Ascending aorta (tissue), 2 donors: ENCODE results near the gene DAPP1. TPM values are rescaled to one million over a fixed set of nuclear protein-coding genes. Genes with fewer than 3 reads are reported as not detected.

Source experiments
- DNase-seq, 2 donors: peaks; one replicate each; pipeline ENCODE4 v3.0.0-alpha.2; 2019; ENCODE audit warnings: low spot score in 2 of 2
- H3K27ac ChIP-seq, 2 donors: fragments of 200-600 bp; sonication (generic); one replicate each; pipeline ENCODE4 v1.5.1; 2016 to 2017; ENCODE audit warnings: mild to moderate bottlenecking in 1 of 2
- H3K27me3 ChIP-seq: fragments of 200-600 bp; sonication (generic); one replicate; pipeline ENCODE4 v1.5.1; 2017
- H3K36me3 ChIP-seq, 2 donors: fragments of 200-600 bp; sonication (generic); one replicate each; pipeline ENCODE4 v1.5.1; 2016
- H3K4me1 ChIP-seq, 2 donors: fragments of 200-600 bp; sonication (generic); one replicate each; pipeline ENCODE4 v1.5.1; 2016 to 2017; ENCODE audit warnings: mild to moderate bottlenecking in 1 of 2
- H3K4me3 ChIP-seq, 2 donors: fragments of 200-600 bp; sonication (generic); one replicate each; pipeline ENCODE4 v1.5.1; 2016 to 2017; ENCODE audit warnings: mild to moderate bottlenecking in 1 of 2
- H3K9me3 ChIP-seq, 2 donors: fragments of 200-600 bp; sonication (generic); one replicate each; pipeline ENCODE4 v1.5.1; 2016
- intact Hi-C: fragments of 100-400 bp; cut with DNase I; formaldehyde crosslinking; loops from one replicate; pipeline ENCODE4 v1.15.1; 2023
- total RNA-seq: library from RNA; depleted of rRNA; stranded (reverse); fragments of >200 nt; gene quantifications from one replicate; pipeline ENCODE4 v1.1.0, GENCODE V29; 2016
- TF ChIP-seq, protein P1 (sequence below), 3 experiments: fragments of 200-600 bp in 2 of 3; fragments of 450-650 bp in 1 of 3; sonication (generic) in 2 of 3; IDR thresholded peaks; one replicate each; pipeline ENCODE4 v1.5.1; 2016 to 2019; ENCODE audit warnings: antibody characterized with exemption in 3 of 3, mild to moderate bottlenecking in 1 of 3, moderate library complexity in 1 of 3

The DAPP1 gene
- total RNA-seq, 1 donor from 2014 or later: not detected

DNA sequence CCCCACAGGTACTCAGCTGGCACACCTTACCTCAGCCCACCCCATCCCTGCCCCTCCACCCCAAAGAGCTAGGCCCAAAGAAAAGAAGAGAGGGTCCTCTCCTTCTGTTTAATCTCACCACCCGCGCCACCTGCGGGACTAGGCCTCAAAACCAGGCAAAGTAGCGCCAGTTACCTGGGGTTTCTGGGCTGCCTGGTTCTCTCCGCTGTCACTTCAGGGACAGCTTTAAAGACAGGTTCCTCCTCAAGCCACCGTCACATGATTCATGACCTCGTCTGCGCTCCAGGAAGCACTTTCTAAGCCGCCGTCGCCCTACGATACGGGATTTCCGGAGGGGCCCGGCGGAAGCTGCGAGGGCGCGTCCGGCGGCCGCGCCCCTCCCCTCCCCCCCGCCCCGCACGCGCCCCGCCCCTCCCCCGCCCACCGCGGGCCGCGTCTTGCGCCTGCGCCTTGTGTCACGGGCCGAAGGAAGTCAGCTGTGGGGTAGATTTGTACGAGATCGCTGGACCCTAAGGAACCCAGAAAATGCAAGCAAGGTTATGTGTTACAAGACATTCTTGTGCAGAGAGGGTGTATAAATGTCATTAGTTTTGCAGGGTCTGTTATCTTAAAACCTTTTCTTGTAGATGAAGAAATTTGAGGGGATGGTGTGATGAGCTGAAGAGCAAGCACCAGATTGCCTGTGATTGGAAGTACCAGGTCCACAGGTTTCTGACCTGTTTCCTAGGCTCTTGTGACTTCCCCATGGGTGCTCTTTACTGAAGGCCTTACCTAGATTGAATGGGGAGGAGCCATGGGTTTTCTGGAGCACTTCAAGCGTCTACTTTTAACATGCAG is 77.8 kb downstream of the DAPP1 start, which contains the start of gene LAMTOR3:
LAMTOR3 (minus strand) TSS at position 267 of the 837 bp plus-strand sequence. CDS start 464 bp downstream, outside the sequence.
- H3K27ac ChIP-seq: peak within 1 kb of the TSS; percentile 88 to 94
- peak within 1 kb of the TSS; percentile 65 to 99 for H3K4me3 ChIP-seq
- peaks cover 0 to 15% of the 10 kb centered on the region in 2 donors for H3K4me1 ChIP-seq
- intact Hi-C loops: loop anchor here (1.0 kb wide), 2 partner anchors 52 to 331 kb away; partner anchors contain the start of gene DNAJB14
- no peaks in the 10 kb centered on the region for H3K27me3 ChIP-seq
- H3K36me3 ChIP-seq: peaks cover 0 to 3% of the 10 kb centered on the region in 2 donors
- DNase-seq: peak; percentile 60 to 95
- H3K9me3 ChIP-seq: no peaks in the 10 kb centered on the region
- TF ChIP-seq, protein P1, sequence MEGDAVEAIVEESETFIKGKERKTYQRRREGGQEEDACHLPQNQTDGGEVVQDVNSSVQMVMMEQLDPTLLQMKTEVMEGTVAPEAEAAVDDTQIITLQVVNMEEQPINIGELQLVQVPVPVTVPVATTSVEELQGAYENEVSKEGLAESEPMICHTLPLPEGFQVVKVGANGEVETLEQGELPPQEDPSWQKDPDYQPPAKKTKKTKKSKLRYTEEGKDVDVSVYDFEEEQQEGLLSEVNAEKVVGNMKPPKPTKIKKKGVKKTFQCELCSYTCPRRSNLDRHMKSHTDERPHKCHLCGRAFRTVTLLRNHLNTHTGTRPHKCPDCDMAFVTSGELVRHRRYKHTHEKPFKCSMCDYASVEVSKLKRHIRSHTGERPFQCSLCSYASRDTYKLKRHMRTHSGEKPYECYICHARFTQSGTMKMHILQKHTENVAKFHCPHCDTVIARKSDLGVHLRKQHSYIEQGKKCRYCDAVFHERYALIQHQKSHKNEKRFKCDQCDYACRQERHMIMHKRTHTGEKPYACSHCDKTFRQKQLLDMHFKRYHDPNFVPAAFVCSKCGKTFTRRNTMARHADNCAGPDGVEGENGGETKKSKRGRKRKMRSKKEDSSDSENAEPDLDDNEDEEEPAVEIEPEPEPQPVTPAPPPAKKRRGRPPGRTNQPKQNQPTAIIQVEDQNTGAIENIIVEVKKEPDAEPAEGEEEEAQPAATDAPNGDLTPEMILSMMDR (IDR thresholded peaks at IDR 0.05): no peak

DNA sequence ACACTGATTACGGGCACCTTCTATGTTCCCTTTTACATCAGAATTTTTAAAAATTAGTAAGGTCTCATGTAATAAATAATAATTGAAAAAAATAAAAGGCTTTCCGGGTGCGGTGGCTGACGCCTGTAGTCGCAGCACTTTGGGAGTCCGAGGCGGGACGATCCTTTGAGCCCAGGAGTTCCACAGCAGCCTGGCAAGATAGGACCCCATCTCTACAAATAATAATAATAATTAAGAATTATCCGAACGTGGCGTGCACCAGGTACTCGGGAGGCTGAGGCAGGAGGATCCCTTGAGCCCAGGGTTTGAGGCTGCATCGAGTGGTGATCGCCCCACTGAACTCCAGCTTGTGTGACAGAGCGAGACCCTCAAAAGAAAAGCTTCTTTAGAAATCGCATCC is 78.4 kb downstream of the DAPP1 start:
- TF ChIP-seq, protein P1 (IDR thresholded peaks at IDR 0.05): no peak
- Histone ChIP-seq H3K9me3 (no peaks in the 10 kb centered on the region), H3K36me3 (peaks cover 0 to 3% of the 10 kb centered on the region in 2 donors), H3K4me1 (peaks cover 0 to 15% of the 10 kb centered on the region in 2 donors), H3K27me3 (no peaks in the 10 kb centered on the region), H3K27ac (peak overlapping the region; percentile 67 to 94), H3K4me3 (peak overlapping the region; percentile 65 to 99)
- intact Hi-C loops: loop anchor here (1.0 kb wide), 2 partner anchors 51 to 332 kb away; partner anchors contain the start of gene DNAJB14
- DNase-seq: no peak

DNA sequence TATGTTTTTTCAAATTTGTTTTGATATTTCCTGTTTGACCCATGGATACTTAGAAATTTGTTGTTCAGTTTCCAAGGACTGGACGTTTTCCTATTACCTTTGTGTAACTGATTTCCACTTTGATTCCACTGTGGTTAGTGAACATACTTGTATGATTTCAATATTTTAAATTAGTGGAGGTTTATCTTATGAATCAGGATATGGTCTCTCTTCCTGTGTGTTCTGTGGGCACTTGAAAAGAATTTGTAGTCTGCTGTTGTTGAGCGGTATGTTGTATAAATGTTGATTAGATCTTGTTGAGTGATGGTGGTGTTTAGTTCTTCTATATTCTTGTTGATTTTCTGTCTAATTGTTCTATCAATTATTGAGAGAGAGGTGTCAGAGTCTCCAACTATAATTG is 98.8 kb downstream of the DAPP1 start:
- peaks cover 5 to 40% of the 10 kb centered on the region in 2 donors for H3K36me3 ChIP-seq
- intact Hi-C loops: no loop called here
- H3K4me1 ChIP-seq: no peaks in the 10 kb centered on the region
- no peak overlapping the region for H3K27ac ChIP-seq
- H3K9me3 ChIP-seq: no peaks in the 10 kb centered on the region
- no peaks in the 10 kb centered on the region for H3K27me3 ChIP-seq
- DNase-seq: no peak
- no peak overlapping the region for H3K4me3 ChIP-seq
- TF ChIP-seq, protein P1 (IDR thresholded peaks at IDR 0.05): no peak

DNA sequence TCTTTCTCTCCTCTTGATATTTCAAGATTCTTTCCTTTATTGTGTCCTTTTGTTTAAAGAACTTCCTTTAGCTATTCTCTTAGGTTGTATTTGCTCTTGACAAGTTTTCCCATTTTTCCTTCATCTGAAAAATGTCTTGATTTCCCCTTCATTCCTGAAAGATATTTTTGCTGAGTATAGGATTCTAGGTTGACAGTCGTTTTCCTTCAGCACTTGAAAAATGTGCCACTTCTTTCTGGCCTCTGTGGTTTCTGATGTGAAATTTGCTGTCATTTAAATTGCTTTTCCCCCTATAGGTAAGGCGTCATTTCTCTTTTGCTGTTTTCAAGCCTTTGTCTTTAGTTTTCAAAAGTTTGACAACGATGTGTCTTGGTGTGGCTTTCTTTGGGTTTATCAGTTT is 100.9 kb downstream of the DAPP1 start:
- TF ChIP-seq, protein P1 (IDR thresholded peaks at IDR 0.05): no peak
- Histone ChIP-seq H3K4me1 (no peaks in the 10 kb centered on the region), H3K4me3 (no peak overlapping the region), H3K36me3 (peaks cover 5 to 43% of the 10 kb centered on the region in 2 donors), H3K9me3 (no peaks in the 10 kb centered on the region), H3K27ac (no peak overlapping the region), H3K27me3 (no peaks in the 10 kb centered on the region)
- intact Hi-C loops: no loop called here
- DNase-seq: no peak

DNA sequence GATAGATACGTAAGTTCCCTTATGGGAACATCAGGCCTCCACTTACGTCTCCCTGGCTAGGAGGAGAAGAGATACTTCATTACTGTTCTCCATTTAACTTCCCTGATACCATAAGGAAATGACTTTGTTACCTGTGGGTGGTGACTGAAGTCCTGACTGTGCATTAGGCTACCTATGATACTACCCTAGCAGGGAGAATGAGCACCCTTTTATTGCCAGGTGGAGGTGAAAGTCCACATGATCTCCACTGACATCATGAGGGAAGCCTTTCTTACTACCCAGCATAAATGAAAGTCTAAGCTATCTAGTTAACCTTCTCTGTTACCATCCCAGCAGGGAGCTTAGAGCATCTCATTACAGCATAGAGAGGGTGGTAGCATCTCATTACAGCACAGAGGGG is 102.0 kb downstream of the DAPP1 start:
- Histone ChIP-seq H3K4me1 (no peaks in the 10 kb centered on the region), H3K27me3 (no peaks in the 10 kb centered on the region), H3K36me3 (peaks cover 5 to 43% of the 10 kb centered on the region in 2 donors), H3K9me3 (no peaks in the 10 kb centered on the region), H3K27ac (no peak overlapping the region), H3K4me3 (no peak overlapping the region)
- DNase-seq: no peak
- TF ChIP-seq, protein P1 (IDR thresholded peaks at IDR 0.05): no peak
- intact Hi-C loops: no loop called here

Other genes with a start within 250 kb of the DAPP1 start
- 1.9 TPM for gene MTTP, start 242.0 kb upstream of the DAPP1 start, total RNA-seq
- gene C4orf54, start 159.0 kb upstream of the DAPP1 start, total RNA-seq: not detected
- gene LAMTOR3, start 77.6 kb downstream of the DAPP1 start, total RNA-seq: 9.6 TPM
- gene DNAJB14, start 129.8 kb downstream of the DAPP1 start, total RNA-seq: 15.5 TPM
- 22.4 TPM for gene H2AZ1, start 133.4 kb downstream of the DAPP1 start, total RNA-seq